Panc1 (cell line): ENCODE measurements around the gene KDM4B. TPM values are rescaled to one million over a fixed set of nuclear protein-coding genes. Genes with fewer than 3 reads are reported as not detected.

Source experiments
- ATAC-seq: fragments of 200-7000 bp; cut with Tn5 transposase; 2 replicates; pipeline ENCODE4 v1.9.1; 2020; ENCODE audit warnings: mild to moderate bottlenecking, moderate library complexity
- BruUV-seq: library from RNA; stranded (reverse); fragments of 400-500 nt; replicated peaks from 2 replicates; lab custom pipeline; 2021; lab: Mats Ljungman, UMichigan
- CTCF ChIA-PET: fragments of 300-600 bp; sonication (Branson Sonifier 250); formaldehyde crosslinking; loops from one replicate; lab custom pipeline; 2022; ENCODE audit warnings: antibody characterized with exemption; lab: Charles Lee
- POLR2A ChIA-PET: fragments of 300-600 bp; sonication (Branson Sonifier 250); formaldehyde crosslinking; loops from one replicate; lab custom pipeline; 2022; ENCODE audit warnings: antibody characterized with exemption; lab: Charles Lee
- DNase-seq: peaks from one replicate; pipeline ENCODE4 v3.0.0-alpha.2; 2010; ENCODE audit warnings: low read depth, low spot score
- H3K27ac ChIP-seq: 2 replicates; pipeline ENCODE4 v1.5.1; 2011; ENCODE audit warnings: mild to moderate bottlenecking, low read length, inconsistent platforms
- H3K27me3 ChIP-seq: fragments of 200-500 bp; sonication (Bioruptor generic); 2 replicates; pipeline ENCODE4 v1.6.0; 2014; ENCODE audit warnings: low read length, inconsistent platforms; ENCODE audit not compliant: control insufficient read depth, insufficient read depth
- H3K36me3 ChIP-seq: fragments of 200-500 bp; sonication (Bioruptor generic); 2 replicates; pipeline ENCODE4 v1.5.1; 2014; ENCODE audit warnings: inconsistent platforms, mild to moderate bottlenecking, low read length, moderate library complexity; ENCODE audit not compliant: control insufficient read depth, insufficient read depth
- H3K4me1 ChIP-seq: 2 replicates; pipeline ENCODE4 v1.5.1; 2011; ENCODE audit warnings: inconsistent platforms, mild to moderate bottlenecking, low read length, moderate library complexity; ENCODE audit not compliant: control insufficient read depth, insufficient read depth
- H3K4me3 ChIP-seq, 2 experiments: 2 replicates each; pipeline ENCODE4 v1.5.1; 2011 to 2012; ENCODE audit warnings: low read depth in 2 of 2, low read length in 2 of 2, mild to moderate bottlenecking in 2 of 2, inconsistent platforms in 1 of 2, moderate library complexity in 1 of 2
- H3K9me3 ChIP-seq: fragments of 200-500 bp; sonication (Bioruptor generic); 2 replicates; pipeline ENCODE4 v1.5.1; 2014; ENCODE audit warnings: low read depth, mild to moderate bottlenecking, inconsistent platforms, low read length, moderate library complexity; ENCODE audit not compliant: control insufficient read depth, insufficient read depth
- POLR2AphosphoS5 ChIP-seq: IDR thresholded peaks from 2 replicates; pipeline ENCODE4 v1.6.1; 2012; ENCODE audit warnings: mild to moderate bottlenecking, low read depth, low read length, moderate library complexity
- SIN3A ChIP-seq: IDR thresholded peaks from 2 replicates; pipeline ENCODE4 v1.6.1; 2012; ENCODE audit warnings: low read depth, mild to moderate bottlenecking, low read length, moderate library complexity, borderline replicate concordance; ENCODE audit not compliant: insufficient read depth
- TCF7L2 ChIP-seq: IDR thresholded peaks from 2 replicates; pipeline ENCODE4 v1.6.1; 2011; ENCODE audit warnings: mild to moderate bottlenecking, low read depth, low read length, inconsistent platforms
- in situ Hi-C: cut with HindIII; loops from 2 replicates; pipeline ENCODE4 v1.10.0; 2016; ENCODE audit warnings: low sequenced_read_pairs, low pct_unique_long_range_greater_than_20kb
- intact Hi-C: fragments of 100-400 bp; cut with micrococcal nuclease; formaldehyde crosslinking; loops from one replicate; pipeline ENCODE4 v1.10.0; 2022; ENCODE audit not compliant: unreplicated experiment
- total RNA-seq: library from RNA; stranded (reverse); gene quantifications from one replicate; pipeline ENCODE4 v1.2.1, GENCODE V29; 2021; ENCODE audit not compliant: unreplicated experiment
- TF ChIP-seq, protein P1 (sequence below): fragments of 450-650 bp; IDR thresholded peaks from 2 replicates; pipeline ENCODE4 v1.5.1; 2017; ENCODE audit warnings: mild to moderate bottlenecking
- TF ChIP-seq, protein P2 (sequence below), 2 experiments: IDR thresholded peaks; 2 replicates each; pipeline ENCODE4 v1.6.1; 2011 to 2012; ENCODE audit warnings: low read depth in 2 of 2, control low read depth in 1 of 2, low read length in 1 of 2, mild to moderate bottlenecking in 1 of 2, moderate library complexity in 1 of 2; ENCODE audit not compliant: insufficient read depth in 1 of 2

Gene KDM4B
- total RNA-seq, 1 experiment from 2014 or later = 18.4 TPM

DNA sequence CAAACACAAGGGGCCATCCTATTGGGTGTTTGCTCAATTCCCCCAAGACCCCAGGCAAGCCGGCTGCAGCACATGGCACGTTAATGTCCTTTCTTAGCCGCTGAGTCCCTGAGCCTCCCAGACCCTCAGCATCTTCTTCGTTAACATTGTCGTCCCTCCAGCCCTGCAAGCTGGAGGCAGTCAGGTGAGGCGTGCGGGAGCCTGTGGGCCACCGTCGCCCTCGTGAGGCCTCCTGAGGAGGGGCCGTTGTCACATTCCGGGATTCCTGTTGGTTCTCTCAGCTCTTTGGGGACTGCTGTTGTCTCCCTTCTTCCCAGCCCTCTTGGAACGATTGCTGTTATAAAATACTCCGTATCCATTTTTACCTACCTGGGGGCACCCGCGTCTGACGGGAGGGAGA is 140.6 kb downstream of the KDM4B start:
- ChIA-PET POLR2A (no interaction called here), CTCF (no interaction called here)
- BruUV-seq = no TSS peak
- no peak for DNase-seq
- intact Hi-C loops = no loop called here
- Histone ChIP-seq H3K27ac (no peak overlapping the region), H3K4me3 (no peak overlapping the region), H3K9me3 (no peaks in the 10 kb centered on the region), H3K36me3 (no peaks in the 10 kb centered on the region), H3K4me1 (no peaks in the 10 kb centered on the region), H3K27me3 (no peaks in the 10 kb centered on the region)
- TF ChIP-seq POLR2AphosphoS5 (no peak), SIN3A (no peak), TCF7L2 (no peak)
- TF ChIP-seq, protein P1, sequence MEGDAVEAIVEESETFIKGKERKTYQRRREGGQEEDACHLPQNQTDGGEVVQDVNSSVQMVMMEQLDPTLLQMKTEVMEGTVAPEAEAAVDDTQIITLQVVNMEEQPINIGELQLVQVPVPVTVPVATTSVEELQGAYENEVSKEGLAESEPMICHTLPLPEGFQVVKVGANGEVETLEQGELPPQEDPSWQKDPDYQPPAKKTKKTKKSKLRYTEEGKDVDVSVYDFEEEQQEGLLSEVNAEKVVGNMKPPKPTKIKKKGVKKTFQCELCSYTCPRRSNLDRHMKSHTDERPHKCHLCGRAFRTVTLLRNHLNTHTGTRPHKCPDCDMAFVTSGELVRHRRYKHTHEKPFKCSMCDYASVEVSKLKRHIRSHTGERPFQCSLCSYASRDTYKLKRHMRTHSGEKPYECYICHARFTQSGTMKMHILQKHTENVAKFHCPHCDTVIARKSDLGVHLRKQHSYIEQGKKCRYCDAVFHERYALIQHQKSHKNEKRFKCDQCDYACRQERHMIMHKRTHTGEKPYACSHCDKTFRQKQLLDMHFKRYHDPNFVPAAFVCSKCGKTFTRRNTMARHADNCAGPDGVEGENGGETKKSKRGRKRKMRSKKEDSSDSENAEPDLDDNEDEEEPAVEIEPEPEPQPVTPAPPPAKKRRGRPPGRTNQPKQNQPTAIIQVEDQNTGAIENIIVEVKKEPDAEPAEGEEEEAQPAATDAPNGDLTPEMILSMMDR = no peak
- TF ChIP-seq, protein P2, sequence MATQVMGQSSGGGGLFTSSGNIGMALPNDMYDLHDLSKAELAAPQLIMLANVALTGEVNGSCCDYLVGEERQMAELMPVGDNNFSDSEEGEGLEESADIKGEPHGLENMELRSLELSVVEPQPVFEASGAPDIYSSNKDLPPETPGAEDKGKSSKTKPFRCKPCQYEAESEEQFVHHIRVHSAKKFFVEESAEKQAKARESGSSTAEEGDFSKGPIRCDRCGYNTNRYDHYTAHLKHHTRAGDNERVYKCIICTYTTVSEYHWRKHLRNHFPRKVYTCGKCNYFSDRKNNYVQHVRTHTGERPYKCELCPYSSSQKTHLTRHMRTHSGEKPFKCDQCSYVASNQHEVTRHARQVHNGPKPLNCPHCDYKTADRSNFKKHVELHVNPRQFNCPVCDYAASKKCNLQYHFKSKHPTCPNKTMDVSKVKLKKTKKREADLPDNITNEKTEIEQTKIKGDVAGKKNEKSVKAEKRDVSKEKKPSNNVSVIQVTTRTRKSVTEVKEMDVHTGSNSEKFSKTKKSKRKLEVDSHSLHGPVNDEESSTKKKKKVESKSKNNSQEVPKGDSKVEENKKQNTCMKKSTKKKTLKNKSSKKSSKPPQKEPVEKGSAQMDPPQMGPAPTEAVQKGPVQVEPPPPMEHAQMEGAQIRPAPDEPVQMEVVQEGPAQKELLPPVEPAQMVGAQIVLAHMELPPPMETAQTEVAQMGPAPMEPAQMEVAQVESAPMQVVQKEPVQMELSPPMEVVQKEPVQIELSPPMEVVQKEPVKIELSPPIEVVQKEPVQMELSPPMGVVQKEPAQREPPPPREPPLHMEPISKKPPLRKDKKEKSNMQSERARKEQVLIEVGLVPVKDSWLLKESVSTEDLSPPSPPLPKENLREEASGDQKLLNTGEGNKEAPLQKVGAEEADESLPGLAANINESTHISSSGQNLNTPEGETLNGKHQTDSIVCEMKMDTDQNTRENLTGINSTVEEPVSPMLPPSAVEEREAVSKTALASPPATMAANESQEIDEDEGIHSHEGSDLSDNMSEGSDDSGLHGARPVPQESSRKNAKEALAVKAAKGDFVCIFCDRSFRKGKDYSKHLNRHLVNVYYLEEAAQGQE (IDR thresholded peaks at IDR 0.05; ENCODE audit: insufficient read depth in 1 of 2, low read depth in 2 of 2, low read length in 1 of 2) = no peak
- ATAC-seq = no peak
- in situ Hi-C loops = no loop called here

DNA sequence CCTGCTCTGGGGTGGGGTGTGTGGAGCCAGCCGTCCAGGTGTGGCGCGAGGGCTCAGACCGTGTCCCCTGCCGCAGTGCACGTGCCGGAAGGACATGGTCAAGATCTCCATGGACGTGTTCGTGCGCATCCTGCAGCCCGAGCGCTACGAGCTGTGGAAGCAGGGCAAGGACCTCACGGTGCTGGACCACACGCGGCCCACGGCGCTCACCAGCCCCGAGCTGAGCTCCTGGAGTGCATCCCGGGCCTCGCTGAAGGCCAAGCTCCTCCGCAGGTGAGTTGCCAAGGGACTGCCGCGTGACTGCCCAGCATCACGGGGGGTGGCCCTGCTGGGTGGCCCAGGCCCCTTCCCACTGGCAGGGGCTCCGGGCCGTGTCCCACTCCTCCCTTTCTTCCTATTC is 141.6 kb downstream of the KDM4B start:
- TF ChIP-seq, protein P1 = no peak
- TF ChIP-seq POLR2AphosphoS5 (no peak), SIN3A (no peak), TCF7L2 (no peak)
- TF ChIP-seq, protein P2 (IDR thresholded peaks at IDR 0.05; ENCODE audit: insufficient read depth in 1 of 2, low read depth in 2 of 2, low read length in 1 of 2) = no peak
- ChIA-PET POLR2A (no interaction called here), CTCF (no interaction called here)
- Histone ChIP-seq H3K9me3 (no peaks in the 10 kb centered on the region), H3K4me1 (no peaks in the 10 kb centered on the region), H3K36me3 (no peaks in the 10 kb centered on the region), H3K4me3 (no peak overlapping the region), H3K27me3 (no peaks in the 10 kb centered on the region), H3K27ac (no peak overlapping the region)
- intact Hi-C loops = no loop called here
- DNase-seq (no peak), ATAC-seq (no peak)
- no TSS peak for BruUV-seq
- in situ Hi-C loops = no loop called here
